CD4-positive, CD25-positive, alpha-beta regulatory T cell (primary cell): ENCODE data around the gene CNPY3. TPM values are rescaled to one million over a fixed set of nuclear protein-coding genes. Genes with fewer than 3 reads are reported as not detected.

Source experiments
- ATAC-seq, 2 donors: fragments of 150-1000 bp; cut with Tn5 transposase; one replicate each; pipeline ENCODE4 v1.10.0; 2021; ENCODE audit warnings: low read depth in 2 of 2, moderate number of reproducible peaks in 2 of 2, moderate library complexity in 1 of 2
- DNase-seq, 3 donors: peaks; one replicate each; pipeline versions ENCODE4 v3.0.0 to v3.0.0-alpha.2; 2012 to 2022; ENCODE audit warnings: mixed read lengths in 1 of 3
- H3K27ac ChIP-seq: one replicate; pipeline ENCODE4 v1.7.0; 2013; ENCODE audit warnings: mild to moderate bottlenecking, low read length; ENCODE audit not compliant: insufficient read depth, poor library complexity, severe bottlenecking
- H3K27me3 ChIP-seq: one replicate; pipeline ENCODE4 v1.7.0; 2013; ENCODE audit warnings: low read length; ENCODE audit not compliant: control insufficient read depth, insufficient read depth
- H3K36me3 ChIP-seq: one replicate; pipeline ENCODE4 v1.7.0; 2013; ENCODE audit warnings: mild to moderate bottlenecking, low read length, moderate library complexity; ENCODE audit not compliant: control insufficient read depth, insufficient read depth
- H3K4me1 ChIP-seq: 2 replicates; pipeline ENCODE4 v1.7.0; 2013; ENCODE audit warnings: mild to moderate bottlenecking, low read length; ENCODE audit not compliant: insufficient read depth, control insufficient read depth, poor library complexity, severe bottlenecking
- H3K4me3 ChIP-seq: one replicate; pipeline ENCODE4 v1.7.0; 2013; ENCODE audit warnings: low read depth, mild to moderate bottlenecking, low read length, moderate library complexity
- H3K9me3 ChIP-seq, 2 experiments: 1 replicate in 1 of 2; 2 replicates in 1 of 2; pipeline ENCODE4 v1.7.0; 2013; ENCODE audit warnings: low read length in 2 of 2, mild to moderate bottlenecking in 1 of 2, moderate library complexity in 1 of 2; ENCODE audit not compliant: control insufficient read depth in 2 of 2
- H3K27ac Mint-ChIP-seq, 3 donors: one replicate each; pipeline ENCODE4 v1.8.0; 2020 to 2022; ENCODE audit warnings: mild to moderate bottlenecking in 3 of 3, mixed read lengths in 3 of 3, moderate library complexity in 2 of 3
- H3K27me3 Mint-ChIP-seq: one replicate; pipeline ENCODE4 v1.8.0; 2022; ENCODE audit warnings: mild to moderate bottlenecking, mixed read lengths
- H3K36me3 Mint-ChIP-seq: one replicate; pipeline ENCODE4 v1.8.0; 2020; ENCODE audit warnings: mixed read lengths
- H3K4me1 Mint-ChIP-seq, 4 donors: one replicate each; pipeline ENCODE4 v1.8.0; 2020 to 2022; ENCODE audit warnings: mixed read lengths in 4 of 4, mild to moderate bottlenecking in 1 of 4
- H3K4me3 Mint-ChIP-seq, 4 donors: one replicate each; pipeline ENCODE4 v1.8.0; 2020 to 2022; ENCODE audit warnings: mild to moderate bottlenecking in 4 of 4, mixed read lengths in 4 of 4, moderate library complexity in 3 of 4
- H3K9me3 Mint-ChIP-seq, 7 donors: one replicate each; pipeline ENCODE4 v1.8.0; 2020 to 2022; ENCODE audit warnings: mixed read lengths in 7 of 7, mild to moderate bottlenecking in 3 of 7, moderate library complexity in 2 of 7
- polyA plus RNA-seq, 4 donors: library from polyadenylated mRNA; unstranded; fragments of 300-500 nt; fragmentation: Illumina TruSeq; gene quantifications; one replicate each; pipeline ENCODE4 v1.2.3, GENCODE V29; 2021
- total RNA-seq: library from RNA; stranded (reverse); gene quantifications from one replicate; pipeline ENCODE4 v1.2.3, GENCODE V29; 2022

CNPY3 gene
- total and polyA plus RNA-seq, 5 donors from 2014 or later = 42.9 to 88.8 (median 81.3) TPM

GRCh38 chr6:42978487-42978838 is 49.2 kb downstream of the CNPY3 start:
- Mint-ChIP-seq H3K27ac (peak overlapping the region in 2 of 3 donors; percentile 85 to 92), H3K36me3 (peaks cover 8% of the 10 kb centered on the region), H3K9me3 (no peaks in the 10 kb centered on the region), H3K27me3 (no peaks in the 10 kb centered on the region), H3K4me1 (peaks cover 18 to 61% (median 32%) of the 10 kb centered on the region in 4 donors), H3K4me3 (peak overlapping the region; percentile 81 to 94 (median 90))
- peak overlapping the region; percentile 68 for H3K4me3 ChIP-seq
- no peaks in the 10 kb centered on the region for H3K27me3 ChIP-seq
- peak overlapping the region; percentile 96 for H3K27ac ChIP-seq
- H3K4me1 ChIP-seq = peaks cover 32% of the 10 kb centered on the region
- peaks cover 4% of the 10 kb centered on the region for H3K36me3 ChIP-seq
- DNase-seq (peak in 1 of 3 donors; percentile 16), ATAC-seq (no peak)
- no peaks in the 10 kb centered on the region for H3K9me3 ChIP-seq

DNA sequence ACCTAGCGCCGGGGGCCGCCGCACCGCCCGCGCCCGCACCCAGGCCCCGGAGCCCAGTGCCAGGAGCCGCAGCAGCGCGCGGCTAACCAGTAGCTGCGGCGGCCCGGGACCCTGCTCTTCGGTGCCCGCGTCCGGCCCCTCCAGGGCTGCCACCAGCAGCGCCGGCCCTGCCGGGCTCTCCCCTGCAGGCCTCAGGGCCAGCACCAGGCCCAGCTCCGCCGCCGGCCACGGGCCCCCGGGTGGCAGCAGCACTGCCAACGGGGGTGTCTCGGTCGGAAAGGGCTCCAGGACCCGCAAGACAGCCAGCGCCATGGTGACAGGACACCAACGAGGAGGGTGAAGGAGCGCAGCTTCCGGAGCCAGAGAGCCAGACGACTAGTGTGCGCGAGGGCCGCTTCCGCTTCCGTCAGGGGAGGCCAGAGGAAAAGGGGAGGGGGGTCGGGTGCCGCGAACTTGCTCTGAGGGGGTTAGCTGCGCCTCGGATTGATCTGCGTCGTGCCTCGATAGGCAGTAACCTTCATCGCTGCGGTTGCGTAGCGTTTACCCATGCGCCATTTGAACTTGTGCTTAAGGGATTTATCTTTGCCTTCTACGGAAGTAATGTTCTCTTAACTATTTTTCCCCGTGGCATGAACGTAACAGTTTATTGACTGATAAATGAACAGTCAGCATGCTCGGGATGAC is 49.7 kb downstream of the CNPY3 start, which contains the start of gene PEX6:
TSS of gene PEX6 (minus strand) at position 343 of the 684 bp plus-strand sequence. CDS start at position 312, 31 bp downstream.
- no peaks in the 10 kb centered on the region for H3K9me3 ChIP-seq
- Mint-ChIP-seq H3K4me1 (peaks cover 20 to 62% (median 35%) of the 10 kb centered on the region in 4 donors), H3K9me3 (no peaks in the 10 kb centered on the region), H3K27me3 (no peaks in the 10 kb centered on the region), H3K36me3 (peaks cover 5% of the 10 kb centered on the region), H3K27ac (peak within 1 kb of the TSS; percentile 95 to 99 (median 97)), H3K4me3 (peak within 1 kb of the TSS; percentile 90 to 94 (median 92))
- DNase-seq (peak; percentile 90 to 98 (median 94)), ATAC-seq (peak; percentile 94 to 96)
- no peaks in the 10 kb centered on the region for H3K27me3 ChIP-seq
- H3K27ac ChIP-seq = peak within 1 kb of the TSS; percentile 96
- peaks cover 37% of the 10 kb centered on the region for H3K4me1 ChIP-seq
- H3K36me3 ChIP-seq = peaks cover 1% of the 10 kb centered on the region
- peak within 1 kb of the TSS; percentile 93 for H3K4me3 ChIP-seq

GRCh38 chr6:42979523-42980177 is 50.4 kb downstream of the CNPY3 start:
- Mint-ChIP-seq H3K27ac (peak overlapping the region; percentile 95 to 99 (median 97)), H3K36me3 (peaks cover 4% of the 10 kb centered on the region), H3K27me3 (no peaks in the 10 kb centered on the region), H3K4me1 (peaks cover 23 to 63% (median 37%) of the 10 kb centered on the region in 4 donors), H3K9me3 (no peaks in the 10 kb centered on the region), H3K4me3 (peak overlapping the region; percentile 90 to 93 (median 92))
- DNase-seq (peak in 1 of 3 donors; percentile 55), ATAC-seq (peak in 1 of 2 donors; percentile 8)
- Histone ChIP-seq H3K27me3 (no peaks in the 10 kb centered on the region), H3K4me1 (peaks cover 38% of the 10 kb centered on the region), H3K27ac (peak overlapping the region; percentile 96), H3K36me3 (no peaks in the 10 kb centered on the region), H3K9me3 (no peaks in the 10 kb centered on the region), H3K4me3 (peak overlapping the region; percentile 93)

DNA sequence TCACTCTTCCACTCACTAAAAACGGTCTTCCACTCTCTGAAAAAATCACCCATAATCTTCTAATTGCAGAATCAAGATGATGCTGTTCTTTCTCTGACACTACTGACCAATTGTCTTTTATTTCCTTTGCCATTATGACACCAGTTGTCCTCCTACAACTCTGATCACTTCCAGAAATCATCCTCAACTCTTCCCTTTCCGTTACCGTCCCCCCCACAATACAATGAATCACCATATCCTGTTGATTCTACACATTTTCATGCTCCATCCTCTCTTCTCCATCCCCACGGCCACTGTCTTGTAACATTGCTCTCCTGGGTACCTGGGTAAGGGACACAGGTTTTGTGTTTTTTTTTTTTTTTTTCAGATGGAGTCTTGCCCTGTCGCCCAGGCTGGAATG is 52.6 kb downstream of the CNPY3 start:
- peaks cover 55% of the 10 kb centered on the region for H3K4me1 ChIP-seq
- no peak overlapping the region for H3K4me3 ChIP-seq
- H3K27ac Mint-ChIP-seq = peak overlapping the region; percentile 3 to 9 (median 7)
- H3K4me3 Mint-ChIP-seq = peak overlapping the region in 3 of 4 donors; percentile 45 to 77 (median 54)
- H3K27me3 ChIP-seq = no peaks in the 10 kb centered on the region
- no peak overlapping the region for H3K27ac ChIP-seq
- no peaks in the 10 kb centered on the region for H3K36me3 ChIP-seq
- DNase-seq (no peak), ATAC-seq (no peak)
- H3K4me1 Mint-ChIP-seq = peaks cover 21 to 63% (median 43%) of the 10 kb centered on the region in 4 donors
- H3K36me3 Mint-ChIP-seq = peaks cover 2% of the 10 kb centered on the region
- no peaks in the 10 kb centered on the region for H3K27me3 Mint-ChIP-seq
- no peaks in the 10 kb centered on the region for H3K9me3 ChIP-seq
- no peaks in the 10 kb centered on the region for H3K9me3 Mint-ChIP-seq

GRCh38 chr6:42984001-42984923 is 55.0 kb downstream of the CNPY3 start, which contains the start of gene PPP2R5D:
Gene PPP2R5D (plus strand): TSS chr6:42984570. CDS start chr6:42984678, 108 bp downstream.
- Histone ChIP-seq H3K27ac (peak within 1 kb of the TSS; percentile 82), H3K4me1 (peaks cover 42% of the 10 kb centered on the region), H3K36me3 (peaks cover 19% of the 10 kb centered on the region), H3K9me3 (no peaks in the 10 kb centered on the region), H3K27me3 (no peaks in the 10 kb centered on the region), H3K4me3 (peak within 1 kb of the TSS; percentile 84)
- Mint-ChIP-seq H3K4me1 (peaks cover 22 to 68% (median 52%) of the 10 kb centered on the region in 4 donors), H3K27ac (peak within 1 kb of the TSS; percentile 96 to 98 (median 97)), H3K4me3 (peak within 1 kb of the TSS; percentile 93 to 98 (median 96)), H3K27me3 (no peaks in the 10 kb centered on the region), H3K36me3 (peaks cover 11% of the 10 kb centered on the region), H3K9me3 (no peaks in the 10 kb centered on the region)
- DNase-seq (peak; percentile 97 to 99 (median 98)), ATAC-seq (peak; percentile 92 to 93)

DNA sequence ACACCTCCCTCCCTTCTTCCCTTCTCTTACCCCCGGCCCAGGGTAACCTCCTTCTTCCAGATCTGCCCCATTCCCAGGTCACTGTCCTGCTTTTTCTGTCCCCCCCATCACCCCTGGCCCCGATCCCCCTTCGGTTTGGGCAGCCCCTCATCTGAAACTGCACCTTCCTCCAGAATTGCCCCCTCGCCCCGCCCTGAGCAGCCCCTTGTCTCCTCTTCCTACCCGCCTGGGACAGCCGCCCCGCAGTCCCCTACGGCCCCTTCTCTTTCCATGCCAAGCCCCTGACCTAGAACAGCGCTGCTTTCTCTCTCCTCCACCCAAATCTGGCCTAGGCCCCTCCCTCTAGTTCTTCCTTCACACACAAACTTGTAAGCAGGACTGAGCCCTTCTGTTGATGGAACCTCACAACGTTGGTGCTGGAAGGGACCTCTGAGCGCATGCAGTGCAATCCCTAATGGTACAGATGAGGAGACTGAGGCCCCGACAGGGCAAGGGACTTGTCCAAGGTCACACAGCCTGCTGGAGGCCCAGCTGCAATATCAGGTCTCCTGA is 55.7 kb downstream of the CNPY3 start:
- DNase-seq (peak in 2 of 3 donors; percentile 14 to 50), ATAC-seq (no peak)
- H3K4me3 ChIP-seq = peak overlapping the region; percentile 84
- H3K27ac ChIP-seq = peak overlapping the region; percentile 82
- H3K9me3 Mint-ChIP-seq = no peaks in the 10 kb centered on the region
- peak overlapping the region; percentile 66 to 93 (median 88) for H3K27ac Mint-ChIP-seq
- no peaks in the 10 kb centered on the region for H3K27me3 ChIP-seq
- peaks cover 27% of the 10 kb centered on the region for H3K36me3 ChIP-seq
- no peaks in the 10 kb centered on the region for H3K9me3 ChIP-seq
- H3K4me1 ChIP-seq = peaks cover 35% of the 10 kb centered on the region
- no peaks in the 10 kb centered on the region for H3K27me3 Mint-ChIP-seq
- H3K4me1 Mint-ChIP-seq = peaks cover 19 to 63% (median 46%) of the 10 kb centered on the region in 4 donors
- H3K4me3 Mint-ChIP-seq = peak overlapping the region; percentile 93 to 96 (median 94)
- H3K36me3 Mint-ChIP-seq = peaks cover 18% of the 10 kb centered on the region
